ENCODE results near the gene HINT2.

GRCh38 chr9:35778496-35778895 is 36.3 kb downstream of the HINT2 start:
- TF ChIP-seq CTCF (IDR thresholded peaks at IDR 0.05) (no peak), POLR2A (IDR thresholded peaks at IDR 0.05) (no peak)

Measured in body of pancreas (tissue), 4 donors.